Caco-2 (cell line): ENCODE data around the gene DENND1A. TPM values are rescaled to one million over a fixed set of nuclear protein-coding genes. Genes with fewer than 3 reads are reported as not detected.

Experiments used
- BruUV-seq: library from RNA; stranded (reverse); fragments of 400-500 nt; replicated peaks from 2 replicates; lab custom pipeline; 2021; lab: Mats Ljungman, UMichigan
- CTCF ChIA-PET: fragments of 300-600 bp; sonication (Branson Sonifier 250); formaldehyde crosslinking; loops from one replicate; lab custom pipeline; 2022; ENCODE audit warnings: antibody characterized with exemption; lab: Charles Lee
- POLR2A ChIA-PET: fragments of 300-600 bp; sonication (Branson Sonifier 250); formaldehyde crosslinking; loops from one replicate; lab custom pipeline; 2022; ENCODE audit warnings: antibody characterized with exemption; lab: Charles Lee
- DNase-seq, 2 experiments: peaks; one replicate each; pipeline versions ENCODE4 v3.0.0 to v3.0.0-alpha.2; 2020 to 2022
- H3K27me3 ChIP-seq: replicated peaks from 2 replicates; pipeline ENCODE4 v1.6.0; 2011; ENCODE audit warnings: low read length; ENCODE audit not compliant: control insufficient read depth, insufficient read depth
- H3K36me3 ChIP-seq: 2 replicates; pipeline ENCODE4 v1.5.1; 2011; ENCODE audit warnings: low read length; ENCODE audit not compliant: control insufficient read depth, insufficient read depth
- H3K4me1 ChIP-seq: fragments of 250-450 bp; sonication (Bioruptor Pico); 2 replicates; pipeline ENCODE4 v1.5.1; 2020; ENCODE audit warnings: mild to moderate bottlenecking
- H3K4me3 ChIP-seq: 2 replicates; pipeline ENCODE4 v1.5.1; 2011; ENCODE audit warnings: low read depth, mild to moderate bottlenecking, control low read depth, low read length
- H3K9me3 ChIP-seq: fragments of 250-450 bp; sonication (Bioruptor Pico); 2 replicates; pipeline ENCODE4 v1.5.1; 2020; ENCODE audit warnings: mild to moderate bottlenecking, moderate library complexity
- H3K27ac Mint-ChIP-seq: one replicate; pipeline ENCODE4 v1.8.0; 2022; ENCODE audit warnings: mixed read lengths; ENCODE audit not compliant: unreplicated experiment
- H3K27me3 Mint-ChIP-seq: one replicate; pipeline ENCODE4 v1.8.0; 2022; ENCODE audit warnings: mixed read lengths; ENCODE audit not compliant: insufficient read depth, unreplicated experiment
- H3K36me3 Mint-ChIP-seq: one replicate; pipeline ENCODE4 v1.8.0; 2022; ENCODE audit warnings: mild to moderate bottlenecking, mixed read lengths; ENCODE audit not compliant: insufficient read depth, unreplicated experiment
- H3K4me1 Mint-ChIP-seq: one replicate; pipeline ENCODE4 v1.8.0; 2022; ENCODE audit warnings: low read depth, mixed read lengths; ENCODE audit not compliant: unreplicated experiment
- H3K4me3 Mint-ChIP-seq: one replicate; pipeline ENCODE4 v1.8.0; 2022; ENCODE audit warnings: mild to moderate bottlenecking, moderate library complexity, mixed read lengths; ENCODE audit not compliant: unreplicated experiment
- H3K9me3 Mint-ChIP-seq: one replicate; pipeline ENCODE4 v1.8.0; 2022; ENCODE audit warnings: mixed read lengths; ENCODE audit not compliant: unreplicated experiment
- intact Hi-C: fragments of 100-400 bp; cut with micrococcal nuclease; formaldehyde crosslinking; loops from one replicate; pipeline ENCODE4 v1.10.0; 2022; ENCODE audit not compliant: unreplicated experiment
- total RNA-seq: library from RNA; stranded (reverse); gene quantifications from 2 replicates; pipeline ENCODE4 v1.2.3, GENCODE V29; 2022
- TF ChIP-seq, protein P1 (sequence below), 2 experiments: fragments of 200-600 bp in 1 of 2; IDR thresholded peaks; 1 replicate in 1 of 2; 2 replicates in 1 of 2; pipeline versions ENCODE4 v1.5.1 to v1.8.0; 2011 to 2022; ENCODE audit warnings: antibody characterized with exemption in 1 of 2, control low read depth in 1 of 2, inconsistent platforms in 1 of 2, low read depth in 1 of 2, low read length in 1 of 2, mild to moderate bottlenecking in 1 of 2, moderate library complexity in 1 of 2; ENCODE audit not compliant: insufficient read depth in 1 of 2, severe bottlenecking in 1 of 2, unreplicated experiment in 1 of 2

The DENND1A gene
- total RNA-seq, 1 experiment from 2014 or later: 41.6 TPM

DNA sequence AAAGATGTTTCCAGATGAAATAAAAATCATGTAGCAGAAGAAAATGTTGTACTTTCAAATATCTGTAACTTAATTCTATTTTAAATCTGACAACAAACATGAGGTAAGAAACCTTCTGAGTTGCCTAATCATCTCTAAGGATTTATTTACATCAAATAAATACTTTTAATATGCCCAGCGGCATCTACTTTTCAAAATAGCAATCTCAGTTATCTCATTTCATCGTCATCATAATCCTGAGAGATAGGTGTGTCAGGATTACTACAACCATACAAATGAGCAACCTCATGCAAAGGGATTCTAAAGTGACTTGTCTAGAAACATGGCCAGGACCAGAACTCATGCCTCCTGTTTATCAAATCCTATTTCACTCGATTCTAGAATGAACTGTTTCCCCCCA lies 49.5 kb downstream of the DENND1A start:
- no TSS peak for BruUV-seq
- Mint-ChIP-seq H3K27ac (no peak overlapping the region), H3K4me3 (no peak overlapping the region), H3K36me3 (peaks cover 4% of the 10 kb centered on the region), H3K27me3 (no peaks in the 10 kb centered on the region), H3K4me1 (peaks cover 7% of the 10 kb centered on the region), H3K9me3 (no peaks in the 10 kb centered on the region)
- ChIA-PET POLR2A (no interaction called here), CTCF (no interaction called here)
- intact Hi-C loops: no loop called here
- Histone ChIP-seq H3K9me3 (no peaks in the 10 kb centered on the region), H3K36me3 (peaks cover 1% of the 10 kb centered on the region), H3K4me1 (no peaks in the 10 kb centered on the region), H3K4me3 (no peak overlapping the region), H3K27me3 (no peaks in the 10 kb centered on the region)
- no peak for DNase-seq
- TF ChIP-seq, protein P1, sequence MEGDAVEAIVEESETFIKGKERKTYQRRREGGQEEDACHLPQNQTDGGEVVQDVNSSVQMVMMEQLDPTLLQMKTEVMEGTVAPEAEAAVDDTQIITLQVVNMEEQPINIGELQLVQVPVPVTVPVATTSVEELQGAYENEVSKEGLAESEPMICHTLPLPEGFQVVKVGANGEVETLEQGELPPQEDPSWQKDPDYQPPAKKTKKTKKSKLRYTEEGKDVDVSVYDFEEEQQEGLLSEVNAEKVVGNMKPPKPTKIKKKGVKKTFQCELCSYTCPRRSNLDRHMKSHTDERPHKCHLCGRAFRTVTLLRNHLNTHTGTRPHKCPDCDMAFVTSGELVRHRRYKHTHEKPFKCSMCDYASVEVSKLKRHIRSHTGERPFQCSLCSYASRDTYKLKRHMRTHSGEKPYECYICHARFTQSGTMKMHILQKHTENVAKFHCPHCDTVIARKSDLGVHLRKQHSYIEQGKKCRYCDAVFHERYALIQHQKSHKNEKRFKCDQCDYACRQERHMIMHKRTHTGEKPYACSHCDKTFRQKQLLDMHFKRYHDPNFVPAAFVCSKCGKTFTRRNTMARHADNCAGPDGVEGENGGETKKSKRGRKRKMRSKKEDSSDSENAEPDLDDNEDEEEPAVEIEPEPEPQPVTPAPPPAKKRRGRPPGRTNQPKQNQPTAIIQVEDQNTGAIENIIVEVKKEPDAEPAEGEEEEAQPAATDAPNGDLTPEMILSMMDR (IDR thresholded peaks at IDR 0.05; ENCODE audit: insufficient read depth in 1 of 2, low read depth in 1 of 2, low read length in 1 of 2, severe bottlenecking in 1 of 2, unreplicated experiment in 1 of 2): no peak

DNA sequence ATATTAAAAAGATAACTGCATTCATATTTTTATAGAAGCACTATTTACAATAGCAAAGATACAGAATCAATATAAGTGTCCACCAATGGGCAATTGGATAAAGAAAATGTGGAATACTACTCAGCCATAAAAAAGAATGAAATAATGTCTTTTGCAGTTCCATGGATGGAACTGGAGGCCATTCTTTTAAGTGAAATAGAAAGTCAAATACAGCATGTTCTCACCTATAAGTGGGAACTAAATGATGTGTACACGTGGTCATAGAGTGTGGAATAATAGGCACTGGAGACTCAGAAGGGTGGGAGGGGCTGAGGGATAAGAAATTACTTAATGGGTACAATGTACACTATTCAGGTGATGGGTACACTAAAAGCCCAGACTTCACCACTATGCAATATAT lies 53.2 kb downstream of the DENND1A start:
- ChIA-PET POLR2A (no interaction called here), CTCF (no interaction called here)
- TF ChIP-seq, protein P1 (IDR thresholded peaks at IDR 0.05; ENCODE audit: insufficient read depth in 1 of 2, low read depth in 1 of 2, low read length in 1 of 2, severe bottlenecking in 1 of 2, unreplicated experiment in 1 of 2): no peak
- DNase-seq: no peak
- no TSS peak for BruUV-seq
- Mint-ChIP-seq H3K9me3 (no peaks in the 10 kb centered on the region), H3K27ac (no peak overlapping the region), H3K27me3 (no peaks in the 10 kb centered on the region), H3K4me1 (peaks cover 3% of the 10 kb centered on the region), H3K4me3 (no peak overlapping the region), H3K36me3 (peaks cover 4% of the 10 kb centered on the region)
- Histone ChIP-seq H3K4me3 (no peak overlapping the region), H3K9me3 (no peaks in the 10 kb centered on the region), H3K4me1 (no peaks in the 10 kb centered on the region), H3K36me3 (peaks cover 1% of the 10 kb centered on the region), H3K27me3 (no peaks in the 10 kb centered on the region)
- intact Hi-C loops: no loop called here

DNA sequence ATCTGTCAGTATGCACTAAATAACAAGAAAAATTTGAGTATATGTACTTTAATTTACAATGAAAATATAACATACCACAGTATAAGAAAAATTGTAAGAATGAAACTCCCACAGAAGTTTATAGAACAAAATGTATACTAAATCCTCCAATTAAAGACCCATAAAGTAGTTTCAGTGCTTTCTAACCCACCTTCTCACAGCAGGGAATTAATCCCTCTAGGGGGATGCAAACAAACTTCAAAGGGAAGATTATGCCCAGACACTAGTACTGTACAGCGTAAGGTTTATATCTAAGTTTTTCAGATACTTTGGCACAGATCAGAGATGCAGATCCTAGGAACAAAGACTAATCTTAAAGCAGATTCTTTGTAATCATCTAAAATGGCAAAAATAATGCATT lies 57.2 kb downstream of the DENND1A start:
- Histone ChIP-seq H3K4me3 (no peak overlapping the region), H3K36me3 (peaks cover 1% of the 10 kb centered on the region), H3K27me3 (no peaks in the 10 kb centered on the region), H3K9me3 (no peaks in the 10 kb centered on the region), H3K4me1 (no peaks in the 10 kb centered on the region)
- BruUV-seq: no TSS peak
- no peaks in the 10 kb centered on the region for H3K9me3 Mint-ChIP-seq
- peaks cover 11% of the 10 kb centered on the region for H3K36me3 Mint-ChIP-seq
- H3K4me3 Mint-ChIP-seq: no peak overlapping the region
- H3K27me3 Mint-ChIP-seq: no peaks in the 10 kb centered on the region
- intact Hi-C loops: no loop called here
- H3K4me1 Mint-ChIP-seq: no peaks in the 10 kb centered on the region
- no peak overlapping the region for H3K27ac Mint-ChIP-seq
- CTCF ChIA-PET: interaction anchor here (0.6 kb wide), 1 partner anchor 260 kb away, joined by 3 read pairs; no protein-coding TSS in a partner anchor
- DNase-seq: no peak
- TF ChIP-seq, protein P1 (IDR thresholded peaks at IDR 0.05; ENCODE audit: insufficient read depth in 1 of 2, low read depth in 1 of 2, low read length in 1 of 2, severe bottlenecking in 1 of 2, unreplicated experiment in 1 of 2): no peak
- POLR2A ChIA-PET: no interaction called here
